Activated B cell treated with CpG ODN at 0.5 μM for 24 hours (primary cell): Measurements from ENCODE around the gene SLF2. TPM values are rescaled to one million over a fixed set of nuclear protein-coding genes. Genes with fewer than 3 reads are reported as not detected.

ENCODE experiments used
- ATAC-seq: fragments of 200-7000 bp; cut with Tn5 transposase; one replicate; pipeline ENCODE4 v1.10.0; 2021; ENCODE audit warnings: low read depth, mild to moderate bottlenecking, moderate library complexity
- CTCF ChIA-PET: fragments of 350-600 bp; sonication (Branson Sonifier 250); formaldehyde crosslinking; loops from one replicate; lab custom pipeline; 2021; ENCODE audit warnings: antibody characterized with exemption; lab: Charles Lee
- POLR2A ChIA-PET: fragments of 350-600 bp; sonication (Branson Sonifier 250); formaldehyde crosslinking; loops from one replicate; lab custom pipeline; 2021; ENCODE audit warnings: antibody characterized with exemption; lab: Charles Lee
- DNase-seq: peaks from one replicate; pipeline ENCODE4 v3.0.0; 2022
- H3K27ac Mint-ChIP-seq: one replicate; pipeline ENCODE4 v1.8.0; 2020; ENCODE audit warnings: mixed read lengths
- H3K27me3 Mint-ChIP-seq: one replicate; pipeline ENCODE4 v1.8.0; 2021; ENCODE audit warnings: mixed read lengths
- H3K36me3 Mint-ChIP-seq: one replicate; pipeline ENCODE4 v1.8.0; 2021; ENCODE audit warnings: low read depth, mixed read lengths
- H3K4me1 Mint-ChIP-seq: one replicate; pipeline ENCODE4 v1.8.0; 2021; ENCODE audit warnings: mixed read lengths
- H3K4me3 Mint-ChIP-seq: one replicate; pipeline ENCODE4 v1.8.0; 2020; ENCODE audit warnings: mild to moderate bottlenecking, mixed read lengths
- H3K9me3 Mint-ChIP-seq: one replicate; pipeline ENCODE4 v1.8.0; 2020; ENCODE audit warnings: mixed read lengths
- CTCF ChIP-seq: fragments of 200-600 bp; IDR thresholded peaks from one replicate; pipeline ENCODE4 v1.8.0; 2022; ENCODE audit warnings: antibody characterized with exemption, mild to moderate bottlenecking
- intact Hi-C: fragments of 100-400 bp; cut with micrococcal nuclease; formaldehyde crosslinking; loops from one replicate; pipeline ENCODE4 v1.15.1; 2024
- total RNA-seq: library from RNA; stranded (reverse); gene quantifications from 2 replicates; pipeline ENCODE4 v1.2.3, GENCODE V29; 2022

The SLF2 gene
- total RNA-seq, 1 donor from 2014 or later: 35.5 TPM

- peaks cover 15% of the 10 kb centered on the region for H3K4me1 Mint-ChIP-seq
- ChIA-PET CTCF (interaction anchor here (2.2 kb wide), 1 partner anchor 12 kb away, joined by 9 read pairs; no protein-coding TSS in a partner anchor), POLR2A (no interaction called here)
- H3K9me3 Mint-ChIP-seq: no peaks in the 10 kb centered on the region
- H3K27ac Mint-ChIP-seq: no peak overlapping the region
- intact Hi-C loops: loop anchor here (5.0 kb wide), 1 partner anchor 98 kb away; the partner anchor contains the start of gene SLF2
- H3K36me3 Mint-ChIP-seq: peaks cover 11% of the 10 kb centered on the region
- H3K4me3 Mint-ChIP-seq: no peak overlapping the region
- DNase-seq (no peak), ATAC-seq (no peak)
- no peak for TF ChIP-seq CTCF
- peaks cover 2% of the 10 kb centered on the region for H3K27me3 Mint-ChIP-seq
These were observed 97.6 kb downstream of the SLF2 start for GRCh38 chr10:101010329-101010728.

- CTCF ChIA-PET: interaction anchor here (2.2 kb wide), 1 partner anchor 14 kb away, joined by 9 read pairs; no protein-coding TSS in a partner anchor
- intact Hi-C loops: loop anchor here (5.0 kb wide), 1 partner anchor 99 kb away; the partner anchor contains the start of gene SLF2
- H3K36me3 Mint-ChIP-seq: peaks cover under 1% of the 10 kb centered on the region
- no peak overlapping the region for H3K4me3 Mint-ChIP-seq
- H3K4me1 Mint-ChIP-seq: peaks cover 15% of the 10 kb centered on the region
- ATAC-seq: no peak
- no peak for DNase-seq
- H3K27ac Mint-ChIP-seq: no peak overlapping the region
- H3K27me3 Mint-ChIP-seq: peaks cover 10% of the 10 kb centered on the region
- TF ChIP-seq CTCF: no peak
- no peaks in the 10 kb centered on the region for H3K9me3 Mint-ChIP-seq
- POLR2A ChIA-PET: no interaction called here
These were observed 99.0 kb downstream of the SLF2 start for GRCh38 chr10:101011517-101012423.

GRCh38 chr10:101012525-101013364 is 100.0 kb downstream of the SLF2 start:
- no peaks in the 10 kb centered on the region for H3K9me3 Mint-ChIP-seq
- DNase-seq: peak; percentile 46
- CTCF ChIA-PET: no interaction called here
- TF ChIP-seq CTCF: peak; percentile 73
- peak; percentile 89 for ATAC-seq
- H3K4me1 Mint-ChIP-seq: peaks cover 15% of the 10 kb centered on the region
- H3K27me3 Mint-ChIP-seq: peaks cover 18% of the 10 kb centered on the region
- H3K27ac Mint-ChIP-seq: peak overlapping the region; percentile 1
- H3K4me3 Mint-ChIP-seq: no peak overlapping the region
- intact Hi-C loops: loop anchor here (1.0 to 5.0 kb wide), 3 partner anchors 13 to 100 kb away; partner anchors contain the start of genes LZTS2, SEMA4G and SLF2
- no peaks in the 10 kb centered on the region for H3K36me3 Mint-ChIP-seq
- POLR2A ChIA-PET: no interaction called here

GRCh38 chr10:101013365-101013825 is 100.6 kb downstream of the SLF2 start:
- intact Hi-C loops: loop anchor here (1.0 to 5.0 kb wide), 3 partner anchors 14 to 101 kb away; partner anchors contain the start of genes LZTS2, SEMA4G and SLF2
- H3K36me3 Mint-ChIP-seq: no peaks in the 10 kb centered on the region
- H3K4me1 Mint-ChIP-seq: peaks cover 21% of the 10 kb centered on the region
- ChIA-PET POLR2A (no interaction called here), CTCF (interaction anchor here (1.2 to 1.8 kb wide), 3 partner anchors 11 to 20 kb away, joined by 4 to 12 read pairs (median 11); partner anchors contain the start of genes PDZD7 and SFXN3)
- TF ChIP-seq CTCF: no peak
- no peaks in the 10 kb centered on the region for H3K9me3 Mint-ChIP-seq
- H3K27ac Mint-ChIP-seq: peak overlapping the region; percentile 1
- DNase-seq: no peak
- no peak for ATAC-seq
- H3K4me3 Mint-ChIP-seq: no peak overlapping the region
- H3K27me3 Mint-ChIP-seq: peaks cover 23% of the 10 kb centered on the region
